ENCODE results near the gene ADCY9.
"Not testable (repeated sequence)": the region's sequence is repeated elsewhere in the genome, so short reads cannot be mapped to it uniquely, and the experiment has no call there.

ADCY9 gene

DNA sequence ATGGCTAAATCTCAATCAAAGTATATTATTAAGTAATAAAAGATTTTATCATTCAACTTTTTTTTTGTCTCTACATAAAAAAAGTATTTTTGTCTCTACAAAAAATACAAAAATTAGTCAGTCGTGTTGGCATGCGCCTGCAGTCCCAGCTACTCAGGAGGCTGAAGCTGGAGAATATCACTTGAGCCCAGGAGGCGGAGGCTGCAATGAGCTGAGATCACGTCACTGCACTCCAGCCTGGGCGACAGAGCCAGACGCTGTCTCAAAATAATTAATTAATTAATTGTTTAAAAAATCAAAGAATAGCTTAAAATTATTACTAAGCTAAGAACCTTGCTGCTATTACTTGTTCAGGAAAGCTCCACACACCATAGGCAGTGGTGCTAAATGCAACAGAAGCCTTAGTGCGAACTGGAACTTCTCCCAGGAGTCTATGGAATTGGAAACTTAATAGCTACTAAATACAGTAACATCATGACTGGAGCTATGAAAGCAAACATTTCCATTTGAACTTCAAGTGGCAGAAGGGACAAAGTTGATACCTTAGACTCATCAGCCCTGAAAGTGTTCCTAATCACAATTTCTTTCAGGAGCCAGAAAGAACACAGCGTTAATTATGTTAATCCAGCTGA, 22.6 kb downstream of the ADCY9 start:
- no peak for DNase-seq (ENCODE audit: low spot score)

DNA sequence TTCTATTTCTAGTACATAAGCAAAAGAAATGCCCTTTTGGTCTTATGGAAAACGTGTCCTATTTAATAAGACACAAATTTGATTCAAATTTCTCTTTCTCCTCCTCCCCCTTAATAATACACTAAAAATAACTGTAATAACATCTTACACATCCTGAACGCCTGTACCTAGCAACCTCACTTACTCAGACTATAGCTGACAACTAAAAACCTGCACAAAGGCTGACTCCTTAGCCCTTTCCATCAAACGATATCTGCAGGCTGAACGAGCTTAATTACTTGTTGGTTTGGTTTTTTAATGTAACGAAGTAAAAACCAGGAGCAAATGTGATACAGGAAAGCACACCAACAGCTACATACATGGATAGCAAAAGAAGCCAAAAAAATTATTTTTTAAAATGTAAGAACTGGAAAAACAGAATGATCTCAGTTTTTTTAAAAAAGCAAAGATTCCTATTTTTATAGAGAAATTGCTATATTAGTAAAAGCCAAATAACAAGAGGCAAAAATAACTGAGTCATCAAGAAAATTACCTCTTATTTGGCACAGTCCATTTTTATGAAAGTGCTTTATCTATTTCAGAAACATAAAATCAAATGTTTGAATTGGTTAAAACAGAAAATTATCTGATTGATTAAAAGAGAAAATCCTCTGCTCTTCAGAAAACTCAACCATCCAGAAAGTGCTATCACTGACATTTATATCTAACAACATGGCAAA, 23.5 kb downstream of the ADCY9 start:
- no peak for DNase-seq (ENCODE audit: low spot score)

DNA sequence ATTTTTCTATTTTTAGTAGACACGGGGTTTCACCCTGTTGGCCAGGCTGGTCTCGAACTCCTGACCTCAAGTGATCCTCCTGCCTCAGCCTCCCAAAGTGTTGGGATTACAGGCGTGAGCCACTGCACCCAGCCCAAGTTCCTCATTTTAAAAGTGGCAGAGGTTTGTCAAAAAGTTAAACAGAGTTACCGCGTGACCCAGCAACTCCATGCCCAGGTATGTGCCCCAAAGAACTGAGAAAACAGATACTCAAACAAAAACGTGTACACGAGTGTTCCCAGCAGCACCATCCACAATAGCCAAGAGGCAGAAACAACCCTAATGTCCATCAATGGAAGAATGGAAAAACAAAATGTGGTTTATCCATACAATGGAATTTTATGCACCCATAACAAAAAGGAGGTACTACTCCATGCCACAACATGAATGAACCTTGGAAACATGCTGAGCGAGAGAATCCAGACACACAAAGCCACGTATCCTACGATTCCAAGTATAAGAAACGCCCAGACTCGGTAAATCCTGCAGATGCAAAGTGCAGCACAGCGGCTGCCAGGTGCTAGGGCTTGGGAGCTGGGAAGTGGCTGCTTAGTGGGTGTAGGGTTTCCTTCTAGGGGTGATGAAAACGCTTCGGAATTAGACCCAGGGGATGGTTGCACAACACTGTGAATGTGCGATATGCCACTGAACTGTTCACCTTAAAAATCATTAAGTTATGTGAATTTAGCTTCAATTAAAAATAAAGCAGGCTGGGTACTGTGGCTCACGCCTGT, 24.8 kb downstream of the ADCY9 start:
- DNase-seq (ENCODE audit: low spot score), result no peak

DNA sequence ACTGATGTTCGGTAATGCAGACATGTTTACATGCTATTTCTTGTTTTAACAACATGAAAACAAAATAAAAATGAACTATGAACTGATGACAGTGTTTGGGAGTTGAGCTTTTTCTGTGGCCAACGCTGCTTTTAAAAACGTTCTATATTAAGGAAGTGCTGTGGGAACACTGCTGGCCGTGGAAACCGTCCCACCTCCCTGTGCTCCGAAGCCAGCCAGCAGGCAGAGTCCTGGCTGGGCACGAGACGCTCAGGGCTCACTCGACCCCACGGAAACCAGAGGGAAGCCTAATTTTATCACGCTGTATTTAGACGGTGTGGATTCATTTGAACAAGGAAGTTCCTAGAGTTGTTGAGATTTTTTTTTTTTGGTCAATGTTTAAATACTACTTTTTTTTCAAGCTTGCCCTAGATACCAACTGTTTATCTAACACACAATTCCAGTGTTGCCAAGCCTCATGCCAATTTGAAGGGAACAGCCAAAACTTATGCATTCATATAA, 25.8 kb downstream of the ADCY9 start:
- no peak for DNase-seq (ENCODE audit: low spot score)

DNA sequence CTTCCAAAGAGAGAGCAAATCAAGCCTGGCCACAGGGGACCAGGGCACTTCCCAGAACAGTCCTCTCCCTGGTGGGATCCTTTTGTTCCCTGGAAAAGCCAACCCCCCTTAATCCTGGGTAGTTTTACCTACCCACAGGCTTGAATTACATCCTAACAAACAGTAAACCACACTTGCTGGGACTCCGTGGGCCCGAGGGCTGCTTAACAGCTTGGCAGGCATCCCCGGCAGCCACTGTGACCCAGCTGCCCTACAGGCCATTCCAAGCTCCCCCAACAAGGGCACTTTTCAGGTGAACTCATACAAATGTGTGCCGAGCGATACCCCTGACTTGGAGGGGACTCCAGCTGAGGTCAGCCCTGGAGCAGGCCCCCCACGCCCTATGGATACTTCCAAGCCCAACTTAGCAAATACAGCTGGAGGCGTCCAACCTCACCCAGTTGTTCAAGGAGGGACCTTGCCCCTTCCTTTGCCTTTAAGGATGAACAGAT, 26.4 kb downstream of the ADCY9 start:
- no peak for DNase-seq (ENCODE audit: low spot score)

DNA sequence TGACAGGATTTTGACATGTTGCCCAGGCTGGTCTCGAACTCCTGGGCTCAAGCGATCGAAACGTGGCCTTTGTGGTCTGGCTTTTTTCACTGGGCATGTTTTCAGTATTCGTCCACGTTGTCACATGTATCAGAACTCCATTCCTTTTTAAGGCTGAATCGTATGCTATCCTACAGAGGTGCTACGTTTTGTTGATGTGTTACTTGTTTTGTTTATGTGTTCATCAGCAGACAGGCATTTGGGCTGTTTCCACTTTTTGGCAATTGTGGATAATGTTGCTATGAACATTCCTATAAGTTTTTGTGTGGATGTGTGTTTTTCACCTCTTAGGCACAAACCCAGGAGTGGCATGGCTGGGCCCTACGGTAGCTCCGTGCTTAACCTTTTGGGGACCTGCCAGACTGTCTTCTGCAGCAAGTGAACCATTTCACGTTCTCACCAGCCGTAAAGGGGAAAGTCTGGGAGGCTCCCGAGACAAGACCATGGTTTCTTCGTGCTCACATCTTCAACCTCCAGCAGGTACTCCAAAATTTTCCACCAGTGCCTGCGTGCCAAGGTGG, 26.9 kb downstream of the ADCY9 start:
- DNase-seq (ENCODE audit: low spot score), result no peak

DNA sequence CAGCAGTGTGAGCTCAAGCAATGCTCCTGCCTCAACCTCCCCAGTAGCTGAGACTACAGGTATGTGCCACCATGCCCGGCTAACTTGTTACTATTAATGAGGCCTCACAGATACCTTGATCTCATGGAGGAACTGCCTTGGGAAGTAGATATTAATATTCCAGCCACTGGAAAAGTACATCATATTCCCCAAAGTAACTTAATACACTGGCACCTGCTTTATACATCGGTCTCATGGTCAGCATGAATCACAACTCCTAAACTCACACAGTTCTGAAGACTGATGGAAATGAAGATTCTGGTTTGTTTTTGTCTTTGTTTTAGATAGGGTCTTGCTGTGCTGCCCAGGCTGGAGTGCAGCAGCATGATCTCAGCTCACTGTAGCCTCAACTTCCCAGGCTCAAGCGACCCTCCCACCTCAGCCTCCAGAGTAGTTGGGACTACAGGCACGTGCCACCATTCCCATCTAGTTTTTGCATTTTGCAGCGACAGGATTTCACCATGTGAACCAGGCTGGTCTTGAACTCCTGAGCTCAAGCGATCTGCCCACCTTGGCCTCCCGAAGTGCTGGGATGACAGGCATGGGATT, 28.2 kb downstream of the ADCY9 start:
- no peak for DNase-seq (ENCODE audit: low spot score)

DNA sequence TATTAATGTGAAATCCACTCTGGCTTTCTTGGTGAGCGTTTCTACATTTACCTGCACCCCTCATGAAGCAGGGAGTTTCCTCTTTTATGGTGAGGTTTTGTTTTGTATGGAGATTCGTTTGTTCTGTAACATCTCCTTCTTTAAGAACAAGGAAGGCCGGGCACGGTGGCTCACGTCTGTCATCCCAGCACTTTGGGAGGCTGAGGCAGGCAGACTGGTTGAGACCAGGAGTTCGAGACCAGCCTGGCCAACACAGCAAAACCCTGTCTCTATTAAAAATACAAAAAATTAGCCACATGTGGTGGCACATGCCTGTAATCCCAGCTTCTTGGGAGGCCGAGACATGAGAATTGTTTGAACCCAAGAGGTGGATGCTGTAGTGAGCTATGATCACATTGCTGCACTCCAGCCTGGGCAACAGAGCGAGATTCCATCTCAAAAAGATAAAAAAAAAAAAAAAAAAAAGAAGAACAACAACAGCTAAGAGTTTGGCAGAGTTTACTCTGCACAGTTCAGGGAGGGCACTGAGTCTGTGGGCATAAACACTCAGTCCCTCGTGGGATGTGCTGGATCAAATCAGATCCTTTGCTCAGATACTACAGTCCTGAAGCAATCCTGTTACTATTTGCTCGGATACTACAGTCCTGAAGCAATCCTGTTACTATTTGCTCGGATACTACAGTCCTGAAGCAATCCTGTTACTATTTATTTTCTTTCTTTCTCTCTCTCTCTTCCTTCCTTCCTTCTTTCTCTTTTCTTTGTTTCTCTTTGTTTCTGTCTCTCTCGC, 28.9 kb downstream of the ADCY9 start:
- no peak for DNase-seq (ENCODE audit: low spot score)

DNA sequence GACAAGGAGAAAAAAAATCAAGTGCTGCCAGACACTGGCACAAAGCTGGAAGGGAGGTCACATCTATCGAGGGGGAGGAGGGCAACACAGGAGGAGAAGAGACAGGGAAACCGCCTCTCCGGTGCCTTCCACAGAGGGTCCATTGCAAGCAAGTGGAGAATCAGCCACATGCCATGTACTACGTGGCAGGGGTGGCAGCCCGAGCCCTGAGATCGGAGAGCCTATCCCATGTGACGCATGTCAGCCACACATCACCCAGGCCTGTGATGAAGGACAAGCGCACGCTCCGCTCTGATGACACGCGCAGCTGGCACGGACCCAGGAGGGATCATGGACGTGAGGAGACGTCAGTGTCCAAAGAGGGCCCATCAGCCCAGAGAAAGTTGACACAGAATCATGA, 30.1 kb downstream of the ADCY9 start:
- no peak for DNase-seq (ENCODE audit: low spot score)

DNA sequence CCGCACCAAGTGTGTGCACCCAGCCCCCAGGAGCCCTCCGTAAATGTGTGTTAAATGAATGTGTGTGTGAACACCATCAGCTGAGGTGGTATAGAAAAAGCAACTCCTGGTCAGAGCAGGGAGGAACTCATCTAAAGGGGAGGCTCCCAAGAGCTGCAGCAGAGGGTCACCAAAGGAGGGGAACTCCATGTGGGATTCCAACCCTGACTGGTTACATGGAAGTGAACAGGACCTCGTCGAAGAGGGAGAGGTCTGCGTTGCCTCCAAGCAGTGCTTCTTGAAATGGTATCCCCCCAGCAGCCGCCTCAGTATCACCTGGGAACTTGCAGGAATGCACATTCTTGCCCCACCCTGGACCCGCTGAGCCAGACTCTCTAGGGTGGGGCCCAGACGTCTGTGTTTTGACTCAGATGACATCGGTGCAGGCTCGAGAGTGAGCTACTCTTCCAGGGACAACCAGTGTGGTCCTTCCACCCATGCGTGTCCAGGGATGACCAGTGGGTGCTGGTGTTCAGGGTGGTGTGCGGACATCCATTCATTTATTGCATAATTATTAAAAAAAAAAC, 30.8 kb downstream of the ADCY9 start:
- DNase-seq (ENCODE audit: low spot score), result no peak

DNA sequence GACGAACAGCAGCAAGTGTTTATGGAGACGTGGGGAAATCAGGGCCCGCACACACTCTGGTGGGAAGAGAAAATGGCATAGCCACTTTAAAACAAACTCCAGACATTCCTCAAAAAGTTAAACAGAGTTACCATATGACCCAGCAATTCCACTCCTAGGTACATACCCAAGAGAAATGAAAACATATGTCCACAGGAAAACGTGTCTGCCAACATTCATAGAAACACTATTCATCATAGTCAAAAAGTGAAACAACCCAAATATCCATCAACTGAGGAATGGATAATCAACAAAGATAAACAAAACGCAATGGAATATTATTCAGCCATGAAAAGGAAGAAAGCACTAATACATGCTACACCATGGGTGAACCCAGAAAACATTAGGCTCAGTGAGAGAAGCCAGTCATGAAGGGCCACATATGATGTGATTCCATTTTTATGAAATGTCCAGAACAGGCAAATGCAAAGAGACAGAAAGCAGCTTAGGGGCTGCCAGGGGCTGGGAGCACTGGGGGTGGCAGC, 32.8 kb downstream of the ADCY9 start:
- no peak for DNase-seq (ENCODE audit: low spot score)

DNA sequence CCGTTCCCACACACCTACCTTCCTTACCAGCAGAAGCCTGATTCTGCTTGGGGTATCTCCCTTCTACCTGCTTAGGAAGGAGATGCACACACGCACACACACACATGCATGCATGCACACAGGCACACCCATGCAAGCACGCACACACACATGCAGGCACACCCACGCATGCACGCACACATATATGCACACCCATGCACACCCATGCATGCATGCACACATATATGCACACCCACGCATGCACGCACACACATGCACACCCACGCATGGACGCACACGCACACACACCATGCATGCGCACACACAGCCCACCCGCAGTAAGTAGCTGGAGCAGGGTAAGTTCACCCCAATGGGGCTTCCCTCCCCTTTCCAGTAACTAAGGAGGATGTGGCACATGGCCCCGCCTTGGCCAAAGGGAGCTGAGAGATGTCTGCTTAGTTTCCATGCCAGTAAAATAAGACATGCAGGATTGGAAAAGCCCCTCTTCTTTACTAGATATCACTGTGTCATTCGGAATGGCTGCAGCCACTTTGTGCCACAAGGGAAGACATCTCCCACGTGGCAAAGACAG, 33.7 kb downstream of the ADCY9 start:
- DNase-seq (ENCODE audit: low spot score), result no peak

DNA sequence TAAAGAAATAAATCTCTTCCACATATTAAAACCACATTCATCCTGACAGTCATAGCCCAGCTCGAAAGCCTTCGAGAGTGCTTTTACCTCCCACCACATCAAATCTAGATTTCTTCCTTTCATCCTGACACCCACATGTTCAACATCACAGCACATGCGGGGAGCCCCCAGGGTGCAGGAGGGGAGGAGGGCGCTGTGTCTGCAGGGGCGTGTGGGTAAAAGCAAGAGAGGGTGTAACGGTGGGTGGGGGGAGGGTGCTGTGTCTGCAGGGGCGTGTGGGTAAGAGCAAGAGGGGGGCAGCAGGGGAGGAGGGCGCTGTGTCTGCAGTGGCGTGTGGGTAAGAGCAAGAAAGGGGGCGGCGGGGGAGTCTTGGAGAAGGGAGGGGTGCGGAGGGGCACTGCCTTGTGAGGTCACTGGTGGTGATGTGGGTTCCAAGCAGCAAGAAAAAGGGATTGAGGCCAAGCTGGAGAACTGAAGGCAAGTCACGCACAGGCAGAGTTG, 34.7 kb downstream of the ADCY9 start:
- no peak for DNase-seq (ENCODE audit: low spot score)

DNA sequence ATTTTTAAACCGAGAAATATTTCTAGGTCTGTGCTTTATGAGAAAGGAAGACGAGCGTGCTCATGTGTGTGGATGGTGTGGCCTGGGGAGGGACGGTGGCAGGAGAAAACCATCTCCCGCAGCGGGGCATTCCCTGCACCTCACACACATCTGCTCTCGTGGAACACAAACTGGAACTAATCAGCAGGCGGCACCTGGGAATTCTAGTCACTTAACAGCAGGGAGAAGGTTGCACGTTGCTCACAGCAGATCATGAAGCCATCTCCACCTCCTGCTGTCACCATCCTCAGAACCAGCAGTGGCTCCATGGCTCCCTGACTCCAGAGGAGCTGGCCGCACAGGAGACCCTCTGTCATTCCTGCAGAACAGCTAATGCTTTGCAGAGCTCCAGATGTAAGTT, 35.2 kb downstream of the ADCY9 start:
- DNase-seq (ENCODE audit: low spot score), result no peak

DNA sequence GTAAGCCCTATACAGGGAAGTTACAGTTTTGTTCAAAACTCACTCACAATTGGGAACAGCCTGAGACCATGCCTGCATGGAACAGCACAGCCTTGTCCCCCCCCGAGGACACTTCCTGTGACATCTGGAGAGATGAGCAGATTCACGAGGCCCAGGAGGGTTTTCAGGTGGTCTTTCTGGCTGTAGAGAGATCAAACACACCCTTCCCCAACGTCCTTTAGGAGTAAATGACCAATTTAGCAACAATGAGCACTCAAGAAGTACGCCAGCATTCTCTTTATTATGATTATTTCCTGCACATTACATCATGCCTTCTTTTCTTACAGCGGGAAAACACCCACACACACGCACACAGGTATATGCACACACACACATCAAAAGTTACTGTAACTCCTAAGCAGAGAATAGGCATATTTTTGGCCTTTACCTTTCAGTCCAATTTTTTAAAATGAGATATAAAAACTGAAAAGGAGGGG, 39.0 kb downstream of the ADCY9 start:
- DNase-seq (ENCODE audit: low spot score), result no peak

DNA sequence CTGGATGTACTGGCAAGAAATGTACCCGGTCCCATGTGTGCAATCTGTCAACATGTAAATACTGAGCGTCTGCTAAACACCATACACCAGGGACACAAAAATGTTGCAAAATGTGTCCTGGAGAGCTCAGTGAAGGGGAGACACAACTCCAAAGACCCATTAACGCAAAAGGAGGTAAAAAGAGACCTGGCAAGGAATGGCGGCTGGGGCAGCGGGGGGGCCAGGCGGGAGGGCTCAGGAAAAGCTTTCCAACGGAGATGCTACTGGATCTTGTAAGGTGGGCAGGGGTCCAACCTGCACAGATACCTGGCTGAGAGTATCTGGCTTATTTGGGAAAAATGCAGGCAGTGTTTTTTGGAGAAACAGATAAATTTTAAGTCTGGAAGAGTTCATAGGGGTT, 40.7 kb downstream of the ADCY9 start:
- DNase-seq (ENCODE audit: low spot score), result no peak

DNA sequence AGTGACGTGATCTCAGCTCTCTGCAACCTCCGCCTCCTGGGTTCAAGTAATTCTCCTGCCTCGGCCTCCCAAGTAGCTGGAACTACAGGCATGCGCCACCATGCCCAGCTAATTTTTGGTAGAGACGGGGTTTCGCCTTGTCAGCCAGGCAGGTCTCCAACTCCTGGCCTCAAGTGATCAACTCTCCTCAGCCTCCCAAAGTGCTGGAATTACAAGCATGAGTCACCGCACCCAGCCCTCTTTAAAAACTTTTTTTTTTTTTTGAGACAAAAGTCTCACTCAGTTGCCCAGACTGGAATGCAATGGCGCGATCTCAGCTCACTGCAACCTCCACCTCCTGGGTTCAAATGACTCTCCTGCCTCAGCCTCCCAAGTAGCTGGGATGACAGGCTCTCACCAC, 43.1 kb downstream of the ADCY9 start:
- DNase-seq (ENCODE audit: low spot score), result not testable (repeated sequence)

DNA sequence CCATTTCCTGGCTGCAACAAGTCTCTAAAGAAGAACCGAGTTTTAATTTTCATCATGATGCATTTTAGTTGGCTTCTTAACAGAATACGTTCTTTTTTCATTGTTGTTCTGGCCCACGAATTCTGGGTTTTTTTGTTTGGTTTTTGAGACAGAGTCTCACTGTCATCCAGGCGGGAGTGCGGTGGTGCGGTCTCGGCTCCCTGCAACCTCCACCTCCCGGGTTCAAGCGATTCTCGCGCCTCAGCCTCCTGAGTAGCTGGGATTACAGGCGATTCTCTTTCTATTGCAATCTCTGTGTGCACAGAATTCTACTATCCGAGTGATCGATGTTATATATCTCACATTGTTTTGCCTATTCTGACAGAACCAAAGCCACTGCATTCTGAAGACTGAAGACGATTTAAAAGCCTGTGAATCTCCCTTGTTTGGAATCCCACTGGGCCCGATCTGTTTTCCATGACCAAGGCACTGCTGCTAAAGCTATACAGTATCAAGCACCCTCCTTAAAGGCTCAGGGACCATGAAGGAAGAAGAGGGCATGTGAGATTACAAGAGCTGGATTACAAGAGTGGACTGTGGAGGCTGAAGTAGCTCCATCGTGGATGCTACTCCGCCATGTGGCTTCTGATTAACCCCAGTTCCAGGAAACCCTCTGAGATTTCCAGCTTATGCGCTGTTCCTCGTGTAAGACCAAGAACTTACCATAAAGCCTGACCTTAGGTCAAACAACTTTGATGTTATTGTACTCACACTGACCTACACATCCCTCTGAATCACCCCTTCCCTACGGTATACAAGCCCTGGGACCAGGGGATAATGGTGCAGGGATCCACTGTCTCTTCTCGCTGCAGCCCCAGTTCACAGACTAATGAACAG, 44.3 kb downstream of the ADCY9 start:
- DNase-seq (ENCODE audit: low spot score), result no peak

DNA sequence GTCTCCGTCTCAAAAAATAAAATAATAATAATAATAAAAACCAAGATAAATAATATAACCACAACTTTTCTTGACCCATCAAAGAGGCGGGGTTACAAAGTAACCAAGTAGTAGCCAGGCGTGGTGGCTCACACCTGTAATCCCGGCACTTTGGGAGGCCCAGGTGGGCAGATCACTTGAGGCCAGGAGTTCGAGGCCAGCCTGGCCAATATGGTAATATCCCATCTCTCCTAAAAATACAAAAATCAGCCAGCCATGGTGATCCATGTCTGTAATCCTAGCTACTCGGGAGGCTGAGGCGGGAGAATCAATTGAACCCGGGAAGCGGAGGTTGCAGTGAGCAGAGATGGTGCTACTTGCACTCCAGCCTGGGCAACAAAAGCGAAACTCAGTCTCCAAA, 45.3 kb downstream of the ADCY9 start:
- no peak for DNase-seq (ENCODE audit: low spot score)
